ENCODE data around the gene UCMA. TPM values are rescaled to one million over a fixed set of nuclear protein-coding genes. Genes with fewer than 3 reads are reported as not detected.

The UCMA gene
- total and polyA plus RNA-seq, 2 donors from 2014 or later = not detected

DNA sequence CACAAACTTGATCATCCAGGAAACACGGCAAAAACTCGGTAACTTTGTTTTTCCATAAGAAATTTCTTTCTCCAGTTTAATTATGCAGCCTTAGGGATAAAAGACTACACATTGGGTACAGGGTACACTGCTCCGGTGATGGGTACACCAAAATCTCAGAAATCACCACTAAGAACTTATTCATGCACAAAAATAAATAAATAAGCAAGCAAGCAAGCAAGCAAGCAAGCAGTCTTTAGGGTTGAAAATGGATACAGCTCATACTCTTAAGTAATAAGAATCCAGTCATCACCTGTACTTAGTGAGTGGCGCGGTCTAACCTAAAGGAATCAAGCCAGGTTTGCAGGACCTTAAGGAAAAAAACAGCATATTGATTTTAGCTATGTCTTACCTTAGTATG is 42.8 kb downstream of the UCMA start:
- intact Hi-C loops (cut with DNase I) = no loop called here
- H3K4me3 ChIP-seq (ENCODE audit: low read length in 3 of 3) = no peak overlapping the region
- no peaks in the 10 kb centered on the region for H3K27me3 ChIP-seq (ENCODE audit: control insufficient read depth, insufficient read depth, low read length)
- TF ChIP-seq, protein P1, sequence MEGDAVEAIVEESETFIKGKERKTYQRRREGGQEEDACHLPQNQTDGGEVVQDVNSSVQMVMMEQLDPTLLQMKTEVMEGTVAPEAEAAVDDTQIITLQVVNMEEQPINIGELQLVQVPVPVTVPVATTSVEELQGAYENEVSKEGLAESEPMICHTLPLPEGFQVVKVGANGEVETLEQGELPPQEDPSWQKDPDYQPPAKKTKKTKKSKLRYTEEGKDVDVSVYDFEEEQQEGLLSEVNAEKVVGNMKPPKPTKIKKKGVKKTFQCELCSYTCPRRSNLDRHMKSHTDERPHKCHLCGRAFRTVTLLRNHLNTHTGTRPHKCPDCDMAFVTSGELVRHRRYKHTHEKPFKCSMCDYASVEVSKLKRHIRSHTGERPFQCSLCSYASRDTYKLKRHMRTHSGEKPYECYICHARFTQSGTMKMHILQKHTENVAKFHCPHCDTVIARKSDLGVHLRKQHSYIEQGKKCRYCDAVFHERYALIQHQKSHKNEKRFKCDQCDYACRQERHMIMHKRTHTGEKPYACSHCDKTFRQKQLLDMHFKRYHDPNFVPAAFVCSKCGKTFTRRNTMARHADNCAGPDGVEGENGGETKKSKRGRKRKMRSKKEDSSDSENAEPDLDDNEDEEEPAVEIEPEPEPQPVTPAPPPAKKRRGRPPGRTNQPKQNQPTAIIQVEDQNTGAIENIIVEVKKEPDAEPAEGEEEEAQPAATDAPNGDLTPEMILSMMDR (IDR thresholded peaks at IDR 0.05; ENCODE audit: borderline replicate concordance, extremely low read depth, insufficient read depth) = no peak
- FAIRE-seq (no peak), DNase-seq (no peak)
- H3K27ac ChIP-seq (ENCODE audit: low read depth in 2 of 2, low read length in 2 of 2) = no peak overlapping the region
- H3K36me3 ChIP-seq (ENCODE audit: control insufficient read depth in 2 of 3, insufficient read depth in 3 of 3, low read length in 3 of 3) = no peaks in the 10 kb centered on the region
- H3K9me3 ChIP-seq (ENCODE audit: control insufficient read depth in 2 of 3, insufficient read depth in 1 of 3, low read length in 3 of 3) = peaks cover 0 to 3% (median 0%) of the 10 kb centered on the region in 3 donors
- H3K9ac ChIP-seq (ENCODE audit: low read length in 3 of 3) = no peak overlapping the region
- H3K4me1 ChIP-seq (ENCODE audit: control insufficient read depth in 2 of 3, insufficient read depth in 2 of 3, low read depth in 1 of 3, low read length in 3 of 3) = no peaks in the 10 kb centered on the region

DNA sequence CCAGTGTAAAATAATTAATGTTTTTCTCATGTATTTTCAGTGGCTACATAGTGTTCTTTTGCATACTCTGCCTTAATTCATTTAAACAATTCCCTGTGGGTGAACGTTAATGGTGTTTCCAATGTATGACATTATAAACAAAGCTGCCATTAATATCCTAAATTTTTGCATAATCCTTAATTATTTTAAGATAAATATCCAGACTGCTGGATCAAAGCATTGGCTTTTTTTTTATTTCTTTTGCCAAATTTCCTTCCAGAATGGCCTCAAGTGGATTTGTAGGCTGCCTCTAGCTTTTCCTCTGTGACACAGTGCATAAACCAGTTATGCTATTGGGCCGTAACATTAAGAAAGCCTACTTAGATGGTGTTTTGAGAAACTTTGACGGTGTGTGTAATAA is 43.4 kb downstream of the UCMA start:
- H3K4me1 ChIP-seq (ENCODE audit: control insufficient read depth in 2 of 3, insufficient read depth in 2 of 3, low read depth in 1 of 3, low read length in 3 of 3) = no peaks in the 10 kb centered on the region
- TF ChIP-seq, protein P1 (IDR thresholded peaks at IDR 0.05; ENCODE audit: borderline replicate concordance, extremely low read depth, insufficient read depth) = no peak
- intact Hi-C loops (cut with DNase I) = no loop called here
- H3K4me3 ChIP-seq (ENCODE audit: low read length in 3 of 3) = no peak overlapping the region
- no peak for DNase-seq
- H3K9ac ChIP-seq (ENCODE audit: low read length in 3 of 3) = no peak overlapping the region
- no peaks in the 10 kb centered on the region for H3K27me3 ChIP-seq (ENCODE audit: control insufficient read depth, insufficient read depth, low read length)
- no peaks in the 10 kb centered on the region for H3K36me3 ChIP-seq (ENCODE audit: control insufficient read depth in 2 of 3, insufficient read depth in 3 of 3, low read length in 3 of 3)
- peaks cover 0 to 3% (median 0%) of the 10 kb centered on the region in 3 donors for H3K9me3 ChIP-seq (ENCODE audit: control insufficient read depth in 2 of 3, insufficient read depth in 1 of 3, low read length in 3 of 3)
- H3K27ac ChIP-seq (ENCODE audit: low read depth in 2 of 2, low read length in 2 of 2) = no peak overlapping the region
- FAIRE-seq = no peak

DNA sequence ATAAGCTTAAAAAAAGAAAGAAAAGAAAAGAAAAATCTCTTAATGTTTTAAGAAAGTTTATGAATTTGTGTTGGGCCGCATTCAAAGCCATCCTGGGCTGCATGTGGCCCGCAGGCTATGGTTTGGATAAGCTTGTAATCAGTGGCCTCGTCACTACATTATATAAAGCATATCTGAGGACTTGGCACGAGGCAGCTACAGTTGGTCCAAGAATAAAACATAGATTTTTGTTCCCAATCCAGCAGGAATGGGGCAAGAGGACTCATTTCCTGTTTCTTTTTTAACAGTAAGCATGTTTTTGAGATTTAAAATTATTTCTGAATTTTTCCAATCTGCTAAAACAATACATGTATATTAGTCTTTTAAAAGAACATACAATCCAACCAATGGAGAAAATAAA is 44.2 kb downstream of the UCMA start:
- no peaks in the 10 kb centered on the region for H3K27me3 ChIP-seq (ENCODE audit: control insufficient read depth, insufficient read depth, low read length)
- FAIRE-seq (no peak), DNase-seq (peak in 1 of 5 donors; percentile 8)
- no peak overlapping the region for H3K4me3 ChIP-seq (ENCODE audit: low read length in 3 of 3)
- no peak overlapping the region for H3K9ac ChIP-seq (ENCODE audit: low read length in 3 of 3)
- H3K4me1 ChIP-seq (ENCODE audit: control insufficient read depth in 2 of 3, insufficient read depth in 2 of 3, low read depth in 1 of 3, low read length in 3 of 3) = no peaks in the 10 kb centered on the region
- no peak overlapping the region for H3K27ac ChIP-seq (ENCODE audit: low read depth in 2 of 2, low read length in 2 of 2)
- no peaks in the 10 kb centered on the region for H3K36me3 ChIP-seq (ENCODE audit: control insufficient read depth in 2 of 3, insufficient read depth in 3 of 3, low read length in 3 of 3)
- intact Hi-C loops (cut with DNase I) = no loop called here
- peaks cover 0 to 3% (median 0%) of the 10 kb centered on the region in 3 donors for H3K9me3 ChIP-seq (ENCODE audit: control insufficient read depth in 2 of 3, insufficient read depth in 1 of 3, low read length in 3 of 3)
- TF ChIP-seq, protein P1 (IDR thresholded peaks at IDR 0.05; ENCODE audit: borderline replicate concordance, extremely low read depth, insufficient read depth) = no peak

DNA sequence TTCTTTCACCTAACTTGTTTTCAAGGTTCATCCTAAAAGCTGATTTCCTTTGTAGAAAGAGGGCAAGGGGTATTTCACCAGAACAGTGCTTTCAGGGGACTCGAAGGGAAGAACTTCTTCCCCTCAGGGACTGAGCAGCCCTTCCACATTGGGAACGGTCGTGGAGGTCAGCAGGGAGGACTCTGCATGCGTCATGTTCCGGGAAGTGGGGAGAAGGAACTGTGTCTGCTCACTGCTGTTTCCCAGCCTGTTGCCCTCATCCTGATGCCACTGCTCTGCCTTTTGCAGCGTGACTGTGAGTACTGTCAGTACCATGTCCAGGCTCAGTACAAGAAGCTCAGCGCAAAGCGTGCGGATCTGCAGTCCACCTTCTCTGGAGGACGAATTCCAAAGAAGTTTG is 45.6 kb downstream of the UCMA start:
- TF ChIP-seq, protein P1 (IDR thresholded peaks at IDR 0.05; ENCODE audit: borderline replicate concordance, extremely low read depth, insufficient read depth) = no peak
- intact Hi-C loops (cut with DNase I) = no loop called here

More for the DNA sequence above, 45.6 kb downstream of the UCMA start:
- H3K4me1 ChIP-seq (ENCODE audit: control insufficient read depth in 2 of 3, insufficient read depth in 2 of 3, low read depth in 1 of 3, low read length in 3 of 3) = no peaks in the 10 kb centered on the region
- H3K9me3 ChIP-seq (ENCODE audit: control insufficient read depth in 2 of 3, insufficient read depth in 1 of 3, low read length in 3 of 3) = peaks cover 0 to 3% (median 0%) of the 10 kb centered on the region in 3 donors
- H3K27me3 ChIP-seq (ENCODE audit: control insufficient read depth, insufficient read depth, low read length) = no peaks in the 10 kb centered on the region
- DNase-seq (no peak), FAIRE-seq (no peak)
- H3K27ac ChIP-seq (ENCODE audit: low read depth in 2 of 2, low read length in 2 of 2) = no peak overlapping the region
- no peak overlapping the region for H3K9ac ChIP-seq (ENCODE audit: low read length in 3 of 3)
- no peaks in the 10 kb centered on the region for H3K36me3 ChIP-seq (ENCODE audit: control insufficient read depth in 2 of 3, insufficient read depth in 3 of 3, low read length in 3 of 3)
- H3K4me3 ChIP-seq (ENCODE audit: low read length in 3 of 3) = no peak overlapping the region

All from kidney (tissue), 14 donors.